GM19351 (cell line): ENCODE data around the gene ZYG11B.
"Not testable (repeated sequence)": the region's sequence is repeated elsewhere in the genome, so short reads cannot be mapped to it uniquely, and the experiment has no call there.

Experiments used
- ATAC-seq: cut with Tn5 transposase; IDR thresholded peaks from one replicate; pipeline ENCODE4 v1.9.1; 2021; ENCODE audit warnings: mild to moderate bottlenecking, moderate library complexity; ENCODE audit not compliant: unreplicated experiment

Gene ZYG11B

GRCh38 chr1:52842643-52843310, 116.5 kb downstream of the ZYG11B start, which contains the start of gene ZYG11A:
Gene ZYG11A, plus strand, starts transcription at chr1:52842760. Its CDS starts 124 bp downstream, at chr1:52842884.
- peak; percentile 87 for ATAC-seq

- ATAC-seq, result not testable (repeated sequence)
Measured at GRCh38 chr1:52845119-52845518, 118.9 kb downstream of the ZYG11B start.

- ATAC-seq, result no peak
Measured at GRCh38 chr1:52848423-52848822, 122.2 kb downstream of the ZYG11B start.

GRCh38 chr1:52850951-52851350, 124.7 kb downstream of the ZYG11B start:
- no peak for ATAC-seq

GRCh38 chr1:52852854-52853253, 126.6 kb downstream of the ZYG11B start:
- ATAC-seq, result no peak

- no peak for ATAC-seq
Measured at GRCh38 chr1:52855584-52855983, 129.3 kb downstream of the ZYG11B start.

GRCh38 chr1:52856026-52856425, 129.8 kb downstream of the ZYG11B start:
- ATAC-seq, result no peak

GRCh38 chr1:52857443-52857842, 131.2 kb downstream of the ZYG11B start:
- ATAC-seq, result no peak

- ATAC-seq, result no peak
Measured at GRCh38 chr1:52862666-52863458, 136.6 kb downstream of the ZYG11B start.

GRCh38 chr1:52867087-52867863, 141.0 kb downstream of the ZYG11B start:
- ATAC-seq, result peak; percentile 91

GRCh38 chr1:52869727-52870126, 143.5 kb downstream of the ZYG11B start:
- not testable (repeated sequence) for ATAC-seq

GRCh38 chr1:52876843-52877242, 150.6 kb downstream of the ZYG11B start:
- ATAC-seq, result no peak
